Neural progenitor cell (in vitro differentiated cells): ENCODE data around the gene GAR1. TPM values are rescaled to one million over a fixed set of nuclear protein-coding genes. Genes with fewer than 3 reads are reported as not detected.

ENCODE experiments used
- DNase-seq: peaks from one replicate; pipeline ENCODE4 v3.0.0-alpha.2; 2016; ENCODE audit warnings: low spot score
- H2AFZ ChIP-seq: fragments of 200-600 bp; sonication (generic); replicated peaks from 2 replicates; pipeline ENCODE4 v1.6.1; 2016; ENCODE audit warnings: antibody characterized with exemption
- H3F3A ChIP-seq: fragments of 200-600 bp; sonication (generic); 2 replicates; pipeline ENCODE4 v1.6.1; 2016; ENCODE audit warnings: antibody characterized with exemption, low read depth
- H3K27ac ChIP-seq: fragments of 200-600 bp; sonication (generic); 2 replicates; pipeline ENCODE4 v1.5.1; 2016; ENCODE audit warnings: mild to moderate bottlenecking
- H3K27me3 ChIP-seq: fragments of 200-600 bp; sonication (generic); 2 replicates; pipeline ENCODE4 v1.6.1; 2016; ENCODE audit warnings: mild to moderate bottlenecking, moderate library complexity
- H3K36me3 ChIP-seq: fragments of 200-600 bp; sonication (generic); 2 replicates; pipeline ENCODE4 v1.5.1; 2016
- H3K4me1 ChIP-seq: fragments of 200-600 bp; sonication (generic); 2 replicates; pipeline ENCODE4 v1.6.1; 2016; ENCODE audit warnings: mixed run types
- H3K4me2 ChIP-seq: fragments of 200-600 bp; sonication (generic); 2 replicates; pipeline ENCODE4 v1.6.1; 2016
- H3K4me3 ChIP-seq: fragments of 200-600 bp; sonication (generic); 2 replicates; pipeline ENCODE4 v1.5.1; 2016
- H3K79me2 ChIP-seq: fragments of 200-600 bp; sonication (generic); 2 replicates; pipeline ENCODE4 v1.6.1; 2016; ENCODE audit warnings: low read depth
- H3K9ac ChIP-seq: fragments of 200-600 bp; sonication (generic); 2 replicates; pipeline ENCODE4 v1.6.1; 2016
- H3K9me3 ChIP-seq: fragments of 200-600 bp; sonication (generic); 2 replicates; pipeline ENCODE4 v1.5.1; 2016; ENCODE audit warnings: low read depth
- H4K20me1 ChIP-seq: fragments of 200-600 bp; sonication (generic); 2 replicates; pipeline ENCODE4 v1.6.1; 2016; ENCODE audit warnings: low read depth
- H3K27ac Mint-ChIP-seq: 3 replicates; pipeline ENCODE4 v1.8.0; 2021; ENCODE audit warnings: mixed read lengths
- H3K27me3 Mint-ChIP-seq: 2 replicates; pipeline ENCODE4 v1.8.0; 2022; ENCODE audit warnings: low read depth, mild to moderate bottlenecking, inconsistent platforms, moderate library complexity, mixed read lengths; ENCODE audit not compliant: insufficient read depth
- H3K36me3 Mint-ChIP-seq: 3 replicates; pipeline ENCODE4 v1.8.0; 2021; ENCODE audit warnings: mixed read lengths
- H3K4me1 Mint-ChIP-seq: 3 replicates; pipeline ENCODE4 v1.8.0; 2021; ENCODE audit warnings: mixed read lengths
- H3K4me3 Mint-ChIP-seq: 3 replicates; pipeline ENCODE4 v1.8.0; 2021; ENCODE audit warnings: mild to moderate bottlenecking, moderate library complexity, mixed read lengths
- H3K9me3 Mint-ChIP-seq: 3 replicates; pipeline ENCODE4 v1.8.0; 2020; ENCODE audit warnings: mixed read lengths
- CTCF ChIP-seq: fragments of 200-600 bp; sonication (generic); IDR thresholded peaks from 2 replicates; pipeline ENCODE4 v1.5.1; 2017; ENCODE audit warnings: antibody characterized with exemption, mild to moderate bottlenecking
- EZH2 ChIP-seq: fragments of 200-600 bp; sonication (generic); IDR thresholded peaks from 2 replicates; pipeline ENCODE4 v1.6.1; 2017; ENCODE audit warnings: antibody characterized with exemption, mild to moderate bottlenecking, moderate library complexity
- EZH2phosphoT487 ChIP-seq: fragments of 200-600 bp; sonication (generic); IDR thresholded peaks from 2 replicates; pipeline ENCODE4 v1.6.1; 2017; ENCODE audit warnings: antibody characterized with exemption
- total RNA-seq: library from RNA; depleted of rRNA; stranded (reverse); fragments of >200 nt; gene quantifications from 2 replicates; pipeline ENCODE4 v1.2.3, GENCODE V29; 2015; ENCODE audit warnings: low replicate concordance

GAR1 gene
- total RNA-seq, 1 donor from 2014 or later, result 10.2 TPM

DNA sequence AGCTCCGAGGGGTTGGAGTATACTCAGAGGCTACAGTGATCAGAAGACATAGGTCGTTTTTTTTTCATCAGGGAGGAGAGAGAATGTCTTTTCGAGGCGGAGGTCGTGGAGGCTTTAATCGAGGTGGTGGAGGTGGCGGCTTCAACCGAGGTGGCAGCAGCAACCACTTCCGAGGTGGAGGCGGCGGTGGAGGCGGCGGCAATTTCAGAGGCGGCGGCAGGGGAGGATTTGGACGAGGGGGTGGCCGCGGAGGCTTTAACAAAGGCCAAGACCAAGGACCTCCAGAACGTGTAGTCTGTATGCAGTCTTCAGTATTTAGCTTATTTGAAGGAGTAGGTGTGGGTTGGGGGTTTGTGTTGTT is 500 bp downstream of the GAR1 start:
- H3K36me3 ChIP-seq, result no peaks in the 10 kb centered on the region
- no peak for TF ChIP-seq EZH2
- TF ChIP-seq EZH2phosphoT487, result no peak
- no peak for TF ChIP-seq CTCF
- no peak overlapping the region for H3K27ac ChIP-seq
- peak overlapping the region; percentile 43 for H3K9ac ChIP-seq
- H3K4me3 ChIP-seq, result peak overlapping the region; percentile 62
- peak overlapping the region; percentile 96 for H2AFZ ChIP-seq
- no peaks in the 10 kb centered on the region for H4K20me1 ChIP-seq
- H3K9me3 ChIP-seq, result no peaks in the 10 kb centered on the region
- H3K79me2 ChIP-seq, result peaks cover 57% of the 10 kb centered on the region
- peak overlapping the region; percentile 82 for H3K4me2 ChIP-seq
- H3K4me1 Mint-ChIP-seq, result peaks cover 20% of the 10 kb centered on the region
- no peaks in the 10 kb centered on the region for H3K27me3 ChIP-seq
- H3F3A ChIP-seq, result peaks cover 12% of the 10 kb centered on the region
- DNase-seq, result peak; percentile 27
- peak overlapping the region; percentile 94 for H3K27ac Mint-ChIP-seq
- H3K36me3 Mint-ChIP-seq, result peaks cover 22% of the 10 kb centered on the region
- peaks cover 10% of the 10 kb centered on the region for H3K4me1 ChIP-seq
- H3K4me3 Mint-ChIP-seq, result peak overlapping the region; percentile 97
- H3K9me3 Mint-ChIP-seq, result no peaks in the 10 kb centered on the region
- H3K27me3 Mint-ChIP-seq, result peaks cover 2% of the 10 kb centered on the region

GRCh38 chr4:109816894-109817293 is 1.3 kb downstream of the GAR1 start:
- H3K4me3 ChIP-seq, result peak overlapping the region; percentile 62

DNA sequence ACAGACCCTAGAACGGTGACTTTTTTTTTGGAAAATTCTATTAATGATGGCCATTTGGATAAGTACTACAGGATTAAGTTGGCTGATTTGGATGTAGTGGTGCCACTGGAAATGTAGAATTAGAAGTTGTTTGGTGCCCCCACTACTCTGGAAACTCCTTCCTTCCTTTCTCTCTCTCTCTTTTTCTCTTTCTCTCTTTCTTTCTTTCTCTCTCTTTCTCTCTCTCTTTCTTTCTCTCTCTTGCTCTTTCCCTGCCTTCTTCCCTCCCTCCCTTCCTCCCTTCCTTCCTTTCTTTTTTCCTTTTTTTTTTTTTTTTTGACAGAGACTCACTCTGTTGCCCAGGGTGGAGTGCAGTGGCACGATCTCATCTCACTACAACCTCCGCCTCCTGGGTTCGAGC is 2.7 kb downstream of the GAR1 start:
- H3K36me3 Mint-ChIP-seq, result peaks cover 29% of the 10 kb centered on the region
- no peak overlapping the region for H3K27ac Mint-ChIP-seq
- H4K20me1 ChIP-seq, result no peaks in the 10 kb centered on the region

More at GRCh38 chr4:109816894-109817293, 1.3 kb downstream of the GAR1 start:
- DNase-seq, result no peak
- no peaks in the 10 kb centered on the region for H4K20me1 ChIP-seq
- no peak overlapping the region for H3K27ac ChIP-seq
- peaks cover 65% of the 10 kb centered on the region for H3K79me2 ChIP-seq
- Mint-ChIP-seq H3K27me3 (peaks cover 2% of the 10 kb centered on the region), H3K4me3 (peak overlapping the region; percentile 97), H3K9me3 (no peaks in the 10 kb centered on the region), H3K27ac (no peak overlapping the region), H3K36me3 (peaks cover 25% of the 10 kb centered on the region), H3K4me1 (peaks cover 20% of the 10 kb centered on the region)
- peak overlapping the region; percentile 82 for H3K4me2 ChIP-seq
- no peaks in the 10 kb centered on the region for H3K9me3 ChIP-seq
- no peaks in the 10 kb centered on the region for H3K27me3 ChIP-seq
- H3K4me1 ChIP-seq, result peaks cover 10% of the 10 kb centered on the region
- H2AFZ ChIP-seq, result no peak overlapping the region
- no peaks in the 10 kb centered on the region for H3K36me3 ChIP-seq
- no peak overlapping the region for H3K9ac ChIP-seq
- TF ChIP-seq CTCF (no peak), EZH2 (no peak), EZH2phosphoT487 (no peak)
- H3F3A ChIP-seq, result peaks cover 12% of the 10 kb centered on the region

More for the DNA sequence above, 2.7 kb downstream of the GAR1 start:
- H3K9ac ChIP-seq, result no peak overlapping the region
- no peak overlapping the region for H3K4me3 ChIP-seq
- H3K4me2 ChIP-seq, result no peak overlapping the region
- peaks cover 20% of the 10 kb centered on the region for H3K4me1 Mint-ChIP-seq
- no peak overlapping the region for H3K4me3 Mint-ChIP-seq
- no peaks in the 10 kb centered on the region for H3K9me3 Mint-ChIP-seq
- peaks cover 6% of the 10 kb centered on the region for H3K36me3 ChIP-seq
- TF ChIP-seq EZH2phosphoT487 (no peak), CTCF (no peak), EZH2 (no peak)
- H2AFZ ChIP-seq, result no peak overlapping the region
- H3K27me3 ChIP-seq, result no peaks in the 10 kb centered on the region
- H3K27me3 Mint-ChIP-seq, result peaks cover 2% of the 10 kb centered on the region
- H3F3A ChIP-seq, result peaks cover 12% of the 10 kb centered on the region
- H3K4me1 ChIP-seq, result peaks cover 10% of the 10 kb centered on the region
- H3K79me2 ChIP-seq, result peaks cover 65% of the 10 kb centered on the region
- no peak overlapping the region for H3K27ac ChIP-seq
- H3K9me3 ChIP-seq, result no peaks in the 10 kb centered on the region
- no peak for DNase-seq
